HG03108 (cell line): Measurements from ENCODE around the gene TPPP2.
"Not testable (repeated sequence)": the region's sequence is repeated elsewhere in the genome, so short reads cannot be mapped to it uniquely, and the experiment has no call there.

ENCODE experiments used
- ATAC-seq: cut with Tn5 transposase; IDR thresholded peaks from one replicate; pipeline ENCODE4 v1.9.1; 2021; ENCODE audit warnings: moderate library complexity; ENCODE audit not compliant: unreplicated experiment

Gene TPPP2

DNA sequence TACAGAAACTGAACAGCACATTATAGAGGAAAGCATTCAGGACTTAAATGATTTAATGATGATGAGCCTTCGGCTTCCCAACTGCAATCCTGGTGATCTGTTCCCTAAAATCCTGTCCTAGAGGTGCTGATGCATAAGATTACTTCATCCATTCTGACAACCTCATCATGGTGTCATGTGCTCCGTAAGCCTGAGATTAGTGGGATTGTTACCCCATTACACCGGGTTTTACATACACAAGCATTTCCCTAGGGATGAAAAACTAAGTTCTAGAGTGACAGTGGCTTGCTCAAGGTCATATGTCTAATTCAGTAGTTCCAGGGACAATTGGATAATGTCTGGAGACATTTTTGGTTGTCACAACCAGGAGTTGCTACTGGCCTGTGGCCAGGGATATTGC, 7.1 kb downstream of the TPPP2 start:
- no peak for ATAC-seq

DNA sequence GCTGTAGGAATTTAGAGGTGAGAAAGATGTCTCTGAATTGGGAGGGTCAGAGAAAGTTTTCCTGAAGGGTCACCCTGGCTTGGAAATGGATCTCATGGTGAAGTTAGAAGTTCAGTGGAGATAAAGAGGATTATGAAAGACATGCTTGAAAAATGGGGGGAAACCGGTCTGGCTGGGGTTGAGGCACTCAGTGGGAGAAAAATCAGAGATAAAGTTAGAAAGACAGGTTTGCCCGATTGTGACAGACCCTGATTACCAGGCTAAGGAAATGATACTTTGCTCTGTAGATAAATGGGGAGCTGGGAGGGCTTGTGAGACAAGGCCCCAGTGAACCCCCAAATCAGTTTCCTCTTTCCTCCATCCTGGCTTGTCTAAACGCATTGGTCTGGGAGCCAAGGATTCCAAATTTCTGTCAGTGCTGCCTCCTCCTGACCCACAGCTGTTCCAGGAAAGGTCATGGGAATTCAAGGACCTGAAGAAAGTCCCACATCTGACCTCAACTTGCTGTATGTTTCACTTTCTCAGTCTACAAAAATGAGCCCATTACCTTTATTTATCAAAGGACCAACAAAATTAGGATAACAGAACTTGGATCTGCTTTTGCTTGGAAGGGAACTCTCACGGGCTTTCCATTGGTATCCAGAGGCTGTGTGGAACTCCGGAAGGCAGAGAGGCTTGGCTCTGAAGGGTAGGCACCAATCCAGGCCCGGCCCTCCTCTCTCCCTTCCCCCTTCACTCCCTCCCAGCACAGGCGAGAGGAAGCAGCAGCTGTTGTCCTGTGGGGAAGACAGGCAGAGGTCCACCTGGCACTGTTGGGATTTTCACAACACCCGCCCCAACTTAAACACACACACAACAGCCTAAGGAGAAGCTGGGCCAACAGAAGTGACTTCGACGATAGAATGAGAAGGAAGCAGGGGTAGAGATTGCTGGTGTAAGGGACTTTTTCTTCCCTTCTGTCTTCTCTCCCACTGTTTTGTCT, 8.7 kb downstream of the TPPP2 start:
- no peak for ATAC-seq

DNA sequence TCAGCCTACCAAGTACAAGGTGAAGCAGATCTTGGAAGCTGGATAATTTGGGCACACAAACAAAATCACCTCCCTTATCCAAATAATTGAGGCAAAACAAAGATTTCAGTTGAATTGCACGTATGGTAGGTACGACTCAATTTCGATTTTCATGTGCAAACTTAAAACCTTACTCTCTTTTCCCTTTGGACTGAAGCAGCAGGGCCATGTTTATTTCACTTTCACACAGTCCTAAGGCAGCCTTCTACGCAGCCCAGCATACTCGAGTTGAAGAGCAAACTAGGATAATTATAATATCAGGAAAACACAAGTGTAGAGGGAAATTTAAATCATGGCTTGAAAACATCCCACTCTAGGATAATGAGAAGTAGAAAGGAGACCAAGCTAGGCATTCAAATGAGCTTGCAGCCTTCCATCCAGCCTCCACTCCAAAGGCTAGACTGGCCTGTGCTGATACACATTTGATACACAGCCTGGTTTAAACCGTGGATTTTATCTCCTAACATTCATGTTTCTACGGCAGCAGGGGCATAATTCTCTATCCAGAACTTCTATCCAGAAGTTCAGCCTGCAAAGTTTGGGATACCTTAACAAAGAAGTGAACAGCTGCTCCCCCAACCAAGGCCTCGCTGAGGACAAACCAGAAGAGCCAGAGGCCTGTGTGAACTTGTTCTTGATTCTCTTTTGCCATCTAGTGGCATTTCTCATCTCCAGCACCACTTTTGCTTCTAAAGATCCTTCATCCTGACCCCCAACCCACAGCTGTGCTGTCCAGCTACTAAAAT, 9.8 kb downstream of the TPPP2 start:
- no peak for ATAC-seq

DNA sequence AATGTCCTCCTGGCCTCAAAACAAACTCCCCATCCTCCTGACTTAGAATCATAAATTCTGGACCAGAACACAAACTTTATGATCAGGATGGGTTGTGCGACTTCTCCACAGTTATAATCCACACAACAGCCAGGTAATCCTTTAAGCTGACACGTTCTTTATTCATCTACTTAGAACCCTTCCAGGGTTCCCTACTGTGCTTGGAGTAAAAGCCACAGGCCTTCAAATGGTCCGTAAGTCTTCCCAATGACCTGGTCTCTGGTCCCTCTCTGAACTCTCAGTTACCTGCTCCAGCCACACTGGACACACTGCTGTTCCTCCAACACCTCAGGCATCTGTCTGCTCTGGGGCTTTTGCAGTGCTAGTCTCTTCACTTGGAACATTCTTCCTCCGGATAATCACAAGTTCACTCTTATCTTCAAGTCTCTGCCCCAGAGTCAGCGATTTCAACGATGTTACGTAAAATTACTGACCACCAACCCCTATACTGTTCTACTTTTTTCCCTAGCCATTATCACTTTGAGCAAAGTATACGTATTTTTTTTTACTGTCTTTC, 10.4 kb downstream of the TPPP2 start:
- ATAC-seq: no peak

DNA sequence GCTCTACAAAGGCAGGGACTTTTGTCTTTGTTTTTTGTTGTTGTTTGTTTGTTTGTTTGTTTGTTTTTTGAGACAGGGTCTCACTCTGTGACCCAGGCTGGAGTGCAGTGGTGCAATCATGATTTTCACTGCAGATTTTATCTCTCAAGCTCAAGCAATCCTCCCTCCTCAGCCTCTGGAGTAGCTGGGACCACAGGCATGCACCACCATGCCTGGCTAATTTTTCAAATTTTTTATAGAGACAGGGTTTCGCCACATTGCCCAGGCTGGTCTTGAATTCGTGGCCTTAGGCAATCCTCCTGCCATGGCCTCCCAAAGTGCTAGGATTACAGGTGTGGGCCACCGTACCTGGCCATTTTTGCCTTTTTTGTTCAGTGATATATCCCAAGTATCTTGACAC, 10.9 kb downstream of the TPPP2 start:
- ATAC-seq: not testable (repeated sequence)

DNA sequence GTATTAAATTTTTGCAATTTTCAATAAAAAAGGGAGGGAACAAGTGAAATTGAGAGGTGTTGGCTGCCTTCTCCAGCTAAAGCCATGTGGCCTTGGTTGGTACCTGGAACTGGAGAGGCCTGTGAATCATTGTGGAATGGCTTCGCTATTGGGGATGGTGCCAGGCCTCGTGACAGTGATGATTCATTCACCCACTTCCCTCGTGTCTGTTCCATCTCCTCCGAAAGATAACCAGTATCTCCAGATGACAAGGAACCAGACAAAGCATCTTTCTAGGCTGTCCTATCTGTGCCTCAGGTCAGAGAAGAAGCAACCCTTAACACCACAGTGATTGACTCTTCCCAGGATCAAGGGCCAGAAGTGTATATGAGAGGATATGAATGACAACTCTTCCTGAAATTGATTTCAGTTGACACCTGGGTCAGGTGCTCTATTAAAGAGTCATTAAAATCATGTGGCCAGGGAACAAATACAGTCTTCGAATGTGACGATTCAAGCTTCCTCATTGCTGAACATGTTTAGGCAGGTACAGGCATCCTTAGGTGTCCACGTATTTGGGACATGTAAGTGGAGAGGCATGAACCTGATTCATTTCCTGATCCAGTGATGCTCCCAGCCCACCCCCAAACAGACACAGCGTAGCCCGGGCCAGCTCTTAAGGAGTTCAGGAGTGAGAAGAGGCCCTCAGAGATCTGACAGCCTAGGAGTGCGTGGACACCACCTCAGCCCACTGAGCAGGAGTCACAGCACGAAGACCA, 11.8 kb downstream of the TPPP2 start, which contains the start of gene RNASE7:
Gene RNASE7 (plus strand): TSS at position 687 of the 758 bp plus-strand sequence. CDS start 631 bp downstream, outside the sequence.
- no peak for ATAC-seq

DNA sequence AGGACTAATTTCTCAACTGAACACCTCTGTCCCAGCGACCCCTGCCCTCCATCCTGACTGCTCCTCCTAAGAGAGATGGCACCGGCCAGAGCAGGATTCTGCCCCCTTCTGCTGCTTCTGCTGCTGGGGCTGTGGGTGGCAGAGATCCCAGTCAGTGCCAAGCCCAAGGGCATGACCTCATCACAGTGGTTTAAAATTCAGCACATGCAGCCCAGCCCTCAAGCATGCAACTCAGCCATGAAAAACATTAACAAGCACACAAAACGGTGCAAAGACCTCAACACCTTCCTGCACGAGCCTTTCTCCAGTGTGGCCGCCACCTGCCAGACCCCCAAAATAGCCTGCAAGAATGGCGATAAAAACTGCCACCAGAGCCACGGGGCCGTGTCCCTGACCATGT, 12.9 kb downstream of the TPPP2 start:
- no peak for ATAC-seq

DNA sequence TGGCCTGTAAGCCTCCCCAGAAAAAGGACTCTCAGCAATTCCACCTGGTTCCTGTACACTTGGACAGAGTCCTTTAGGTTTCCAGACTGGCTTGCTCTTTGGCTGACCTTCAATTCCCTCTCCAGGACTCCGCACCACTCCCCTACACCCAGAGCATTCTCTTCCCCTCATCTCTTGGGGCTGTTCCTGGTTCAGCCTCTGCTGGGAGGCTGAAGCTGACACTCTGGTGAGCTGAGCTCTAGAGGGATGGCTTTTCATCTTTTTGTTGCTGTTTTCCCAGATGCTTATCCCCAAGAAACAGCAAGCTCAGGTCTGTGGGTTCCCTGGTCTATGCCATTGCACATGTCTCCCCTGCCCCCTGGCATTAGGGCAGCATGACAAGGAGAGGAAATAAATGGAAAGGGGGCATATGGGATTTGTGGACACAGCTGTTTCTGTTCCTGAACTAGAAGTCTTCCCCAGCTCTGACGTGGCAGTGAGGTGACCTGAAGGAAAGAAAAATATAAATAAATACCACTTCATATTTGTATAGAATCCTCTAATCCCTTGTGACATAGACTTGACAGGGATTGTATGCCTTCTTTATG, 13.5 kb downstream of the TPPP2 start:
- ATAC-seq: no peak

DNA sequence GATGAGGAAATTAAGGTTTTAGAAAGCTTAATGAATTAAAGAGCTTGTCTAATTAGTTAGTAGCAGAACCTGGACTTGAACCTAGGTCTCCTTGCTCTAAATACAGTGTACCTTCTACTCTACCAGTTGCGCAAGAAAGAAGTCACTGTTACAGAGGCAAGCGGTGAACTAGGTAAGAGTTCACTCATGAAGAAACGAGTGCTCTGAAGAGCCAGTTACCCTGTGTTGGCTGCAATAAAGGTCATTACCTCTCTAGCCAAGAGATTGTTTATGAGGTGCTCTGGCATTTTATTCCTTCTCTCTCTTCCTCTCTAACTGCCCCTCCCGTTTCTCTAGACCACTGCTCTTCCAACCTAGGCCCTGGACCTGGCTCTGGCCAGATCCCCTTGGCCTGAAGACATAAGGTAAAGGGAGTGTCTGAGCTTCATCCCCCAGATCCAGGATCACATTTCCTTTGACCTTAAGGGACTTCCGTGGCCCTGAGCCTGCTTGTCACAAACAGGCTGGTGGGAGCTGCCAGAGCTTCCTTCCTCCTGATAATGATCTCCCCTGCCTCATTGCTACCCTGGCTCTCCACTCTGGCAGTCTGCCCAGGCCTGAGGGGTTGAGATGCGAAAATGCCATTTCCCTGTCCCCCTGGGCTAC, 14.1 kb downstream of the TPPP2 start:
- ATAC-seq: no peak

DNA sequence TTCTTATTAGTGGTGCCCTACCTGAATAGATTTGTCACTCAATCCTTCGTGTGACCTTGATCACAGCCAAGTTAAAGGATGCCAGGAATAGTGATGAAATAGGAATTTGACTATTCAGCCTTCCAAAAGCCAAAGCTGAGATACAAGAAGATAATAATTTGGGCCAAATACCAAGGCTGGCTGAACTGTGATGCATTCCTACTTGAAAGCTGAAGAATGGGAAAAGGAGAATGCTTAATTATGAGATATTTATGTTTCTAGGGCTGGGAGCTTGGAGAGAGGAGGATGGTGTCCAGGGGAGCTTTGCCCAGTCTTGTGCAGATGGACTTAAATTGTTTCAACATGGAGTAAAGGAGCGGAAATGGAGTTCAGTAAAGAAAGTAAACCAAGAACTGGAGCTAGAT, 17.4 kb downstream of the TPPP2 start:
- no peak for ATAC-seq

DNA sequence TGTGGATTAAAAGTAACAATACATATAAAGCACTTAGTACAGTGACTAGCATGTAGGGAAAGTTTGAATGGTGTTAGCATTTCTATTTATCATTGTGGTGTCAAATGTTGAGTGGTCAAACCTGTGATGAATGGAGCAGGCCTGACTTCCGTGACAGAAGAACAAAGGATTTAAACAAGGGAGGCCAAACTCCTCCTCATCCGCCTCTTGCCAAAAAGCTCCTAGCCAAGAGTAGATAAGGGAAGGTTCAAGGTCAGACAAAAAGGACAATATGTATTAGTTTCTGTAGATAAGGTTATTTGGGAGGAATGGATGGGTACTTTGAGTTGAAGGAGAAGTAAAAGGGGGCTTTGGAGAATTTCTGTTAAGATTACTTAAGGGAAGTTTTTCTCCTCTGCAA, 18.6 kb downstream of the TPPP2 start:
- no peak for ATAC-seq

DNA sequence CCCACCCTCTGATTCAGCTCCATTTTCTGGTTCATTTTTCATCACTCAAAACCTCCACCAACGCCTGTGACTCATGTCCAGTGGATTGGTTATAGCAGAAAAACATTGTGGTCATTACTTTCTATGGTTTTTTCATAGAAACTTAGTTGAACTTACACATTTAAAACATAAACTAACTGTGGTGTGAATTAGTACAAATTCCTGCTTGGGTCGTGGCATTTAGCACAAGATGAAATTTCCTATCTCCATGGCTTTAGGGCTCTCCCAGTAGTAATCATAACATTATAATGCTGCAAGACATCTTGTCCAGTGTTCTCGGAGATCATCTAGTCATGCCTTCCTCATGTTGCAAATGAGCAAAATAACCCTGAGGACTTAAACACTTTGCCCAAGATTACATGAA, 19.3 kb downstream of the TPPP2 start:
- ATAC-seq: no peak

DNA sequence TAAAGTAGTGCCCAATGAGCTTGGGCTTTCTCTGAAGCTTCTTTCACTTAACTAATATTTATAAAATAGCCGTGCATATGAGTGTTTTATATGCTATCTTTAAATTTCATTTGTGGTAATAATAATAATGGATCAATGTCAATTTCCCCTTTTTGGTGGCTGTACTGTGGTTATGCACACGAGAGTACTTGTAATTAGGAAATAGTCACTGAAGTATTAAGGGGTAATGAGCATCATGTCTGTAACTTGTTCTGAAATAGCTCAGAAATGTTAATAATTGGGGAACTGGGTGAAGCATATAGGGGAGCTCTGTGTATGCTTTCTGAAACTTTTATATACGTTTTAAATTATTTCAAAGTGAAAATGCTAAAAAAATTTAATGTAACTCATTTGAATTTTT, 20.6 kb downstream of the TPPP2 start:
- ATAC-seq: no peak

DNA sequence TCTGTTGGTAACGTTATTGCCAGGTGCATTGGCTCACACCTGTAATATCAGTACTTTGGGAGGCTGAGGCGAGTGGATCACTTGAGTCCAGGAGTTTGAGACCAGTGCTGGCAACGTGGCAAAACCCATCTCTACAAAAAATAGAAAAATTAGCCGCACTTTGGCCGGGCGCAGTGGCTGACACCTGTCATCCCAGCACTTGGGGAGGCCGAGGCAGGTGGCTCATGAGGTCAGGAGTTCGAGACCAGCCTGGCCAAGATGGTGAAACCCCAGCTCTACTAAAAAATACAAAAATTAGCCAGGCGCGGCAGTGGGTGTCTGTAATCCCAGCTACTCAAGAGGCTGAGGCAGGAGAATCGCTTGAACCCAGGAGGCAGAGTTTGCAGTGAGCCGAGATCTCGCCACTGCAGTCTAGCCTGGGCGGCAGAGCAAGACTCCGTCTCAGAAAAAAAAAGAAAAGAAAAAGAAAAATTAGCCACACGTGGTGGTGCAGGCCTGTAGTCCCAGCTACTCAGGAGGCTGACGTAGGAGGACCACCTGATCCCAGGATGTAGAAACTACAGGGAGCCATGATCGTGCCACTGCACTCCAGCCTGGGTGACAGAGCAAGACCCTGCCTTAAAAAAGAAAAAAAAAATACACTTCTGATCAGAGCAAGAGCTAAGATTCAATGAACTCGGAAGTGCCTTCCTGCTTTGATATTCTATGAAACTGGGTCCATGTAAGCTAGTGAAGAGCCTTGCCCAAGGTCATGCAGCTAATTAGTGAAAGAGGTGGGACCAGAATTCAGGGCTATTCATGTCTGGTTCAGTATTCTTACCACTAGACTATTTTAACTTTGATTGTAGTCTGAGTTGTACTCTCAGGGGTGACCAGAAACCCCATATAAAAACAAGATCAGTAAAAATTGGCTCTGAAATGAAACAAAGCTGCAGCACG, 23.4 kb downstream of the TPPP2 start:
- no peak for ATAC-seq

DNA sequence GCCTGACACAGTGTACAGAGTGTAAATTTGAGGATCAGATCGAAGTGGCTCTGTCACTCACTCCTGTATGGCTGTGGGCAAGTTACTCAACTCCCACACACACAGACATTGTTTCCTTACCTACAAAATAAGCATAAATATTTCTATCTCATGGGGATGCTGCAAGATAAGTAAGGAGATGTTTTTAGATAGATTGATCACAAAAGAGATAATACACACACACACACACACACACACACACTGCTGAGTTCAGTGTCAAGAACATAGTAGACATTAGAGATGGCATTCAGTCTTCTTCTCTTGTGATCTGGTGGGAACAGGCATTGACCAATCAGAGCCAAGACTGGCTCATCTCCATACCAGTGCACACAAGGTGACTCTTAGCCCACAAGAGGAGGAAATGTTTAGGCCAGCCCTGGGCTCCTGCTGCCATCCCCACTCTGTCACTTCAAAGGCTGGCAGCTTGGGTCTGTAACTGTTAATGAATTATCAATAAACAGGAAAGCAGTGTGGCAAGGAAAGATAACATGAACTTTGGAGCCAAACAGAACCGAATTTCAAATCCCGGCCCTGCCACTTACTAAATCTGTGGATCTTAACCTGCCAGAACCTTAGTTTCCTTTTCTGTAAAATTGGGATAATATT, 24.2 kb downstream of the TPPP2 start:
- no peak for ATAC-seq

DNA sequence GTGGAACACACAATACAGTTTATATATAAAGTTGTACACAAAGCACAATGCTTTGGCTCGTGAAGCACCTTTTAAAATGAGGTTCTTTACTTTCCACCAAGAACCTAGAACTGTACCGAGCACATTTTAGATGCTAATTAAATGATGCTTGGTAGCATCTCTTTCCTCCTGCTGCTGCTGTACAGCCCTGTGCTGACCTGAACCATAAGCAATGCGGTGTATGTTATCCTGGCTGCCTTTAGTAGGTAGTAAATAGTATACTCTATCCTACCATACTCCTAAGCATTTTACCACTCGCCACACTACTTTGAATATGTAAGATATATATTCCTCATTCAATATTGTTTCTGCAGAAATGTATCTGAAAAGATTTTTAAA, 24.7 kb downstream of the TPPP2 start:
- no peak for ATAC-seq

DNA sequence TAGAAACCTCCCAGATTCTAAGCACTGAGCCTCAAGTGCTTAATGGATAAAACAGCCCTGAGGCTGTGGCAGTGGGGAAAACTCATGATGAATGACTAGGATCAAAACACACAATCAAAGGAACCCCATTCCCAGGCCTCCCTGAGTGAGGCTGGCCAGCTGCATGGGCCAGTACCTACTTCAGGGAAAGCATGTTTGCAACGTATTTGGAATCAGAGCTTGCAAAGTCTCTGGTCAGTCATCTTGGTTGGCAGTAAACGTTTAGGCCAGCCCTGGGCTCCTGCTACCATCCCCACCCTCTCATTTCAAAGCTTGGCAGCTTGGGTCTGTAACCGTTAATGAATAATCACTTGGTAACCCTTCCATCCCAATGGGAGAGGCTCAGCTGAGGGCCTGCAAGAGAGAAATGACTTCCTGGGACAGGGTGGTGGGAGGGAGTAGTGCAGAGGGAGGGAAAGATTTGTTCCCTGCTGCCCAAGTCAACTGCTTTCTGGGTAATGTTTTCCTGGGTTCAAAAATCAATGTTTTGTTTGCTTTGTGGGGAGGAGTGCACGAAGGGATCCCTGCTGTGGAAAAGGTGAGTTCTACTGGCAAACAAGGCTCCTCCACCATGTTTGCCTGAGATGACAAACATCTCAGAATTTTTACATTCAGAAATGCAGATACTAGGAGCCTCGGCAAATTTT, 25.6 kb downstream of the TPPP2 start:
- no peak for ATAC-seq
